Stimulated activated CD4-positive, alpha-beta T cell treated with anti-CD3 and anti-CD28 coated beads, Interleukin-1b, Interleukin-23, amount 100 ng/mL, for 48 hours (primary cell): Measurements from ENCODE around the gene NUTM1.
A peak's percentile ranks its signal among the peaks of the same experiment; 100 is the strongest.

Experiments used
- DNase-seq: peaks from one replicate; pipeline ENCODE4 v3.0.0-alpha.2; 2020

The NUTM1 gene, protein sequence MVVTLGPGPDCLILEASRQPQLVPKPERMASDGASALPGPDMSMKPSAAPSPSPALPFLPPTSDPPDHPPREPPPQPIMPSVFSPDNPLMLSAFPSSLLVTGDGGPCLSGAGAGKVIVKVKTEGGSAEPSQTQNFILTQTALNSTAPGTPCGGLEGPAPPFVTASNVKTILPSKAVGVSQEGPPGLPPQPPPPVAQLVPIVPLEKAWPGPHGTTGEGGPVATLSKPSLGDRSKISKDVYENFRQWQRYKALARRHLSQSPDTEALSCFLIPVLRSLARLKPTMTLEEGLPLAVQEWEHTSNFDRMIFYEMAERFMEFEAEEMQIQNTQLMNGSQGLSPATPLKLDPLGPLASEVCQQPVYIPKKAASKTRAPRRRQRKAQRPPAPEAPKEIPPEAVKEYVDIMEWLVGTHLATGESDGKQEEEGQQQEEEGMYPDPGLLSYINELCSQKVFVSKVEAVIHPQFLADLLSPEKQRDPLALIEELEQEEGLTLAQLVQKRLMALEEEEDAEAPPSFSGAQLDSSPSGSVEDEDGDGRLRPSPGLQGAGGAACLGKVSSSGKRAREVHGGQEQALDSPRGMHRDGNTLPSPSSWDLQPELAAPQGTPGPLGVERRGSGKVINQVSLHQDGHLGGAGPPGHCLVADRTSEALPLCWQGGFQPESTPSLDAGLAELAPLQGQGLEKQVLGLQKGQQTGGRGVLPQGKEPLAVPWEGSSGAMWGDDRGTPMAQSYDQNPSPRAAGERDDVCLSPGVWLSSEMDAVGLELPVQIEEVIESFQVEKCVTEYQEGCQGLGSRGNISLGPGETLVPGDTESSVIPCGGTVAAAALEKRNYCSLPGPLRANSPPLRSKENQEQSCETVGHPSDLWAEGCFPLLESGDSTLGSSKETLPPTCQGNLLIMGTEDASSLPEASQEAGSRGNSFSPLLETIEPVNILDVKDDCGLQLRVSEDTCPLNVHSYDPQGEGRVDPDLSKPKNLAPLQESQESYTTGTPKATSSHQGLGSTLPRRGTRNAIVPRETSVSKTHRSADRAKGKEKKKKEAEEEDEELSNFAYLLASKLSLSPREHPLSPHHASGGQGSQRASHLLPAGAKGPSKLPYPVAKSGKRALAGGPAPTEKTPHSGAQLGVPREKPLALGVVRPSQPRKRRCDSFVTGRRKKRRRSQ

GRCh38 chr15:34342737-34343575 lies at the start of gene NUTM1, which contains the start of gene NOP10:
Gene NUTM1 (plus strand): TSS chr15:34343315. CDS start chr15:34343697, 382 bp downstream.
Gene NOP10 (minus strand): TSS chr15:34343136. CDS start chr15:34343073, 63 bp downstream.
- peak; percentile 94 for DNase-seq

GRCh38 chr15:34297059-34297458 lies 46.1 kb upstream of the NUTM1 start:
- no peak for DNase-seq

DNA sequence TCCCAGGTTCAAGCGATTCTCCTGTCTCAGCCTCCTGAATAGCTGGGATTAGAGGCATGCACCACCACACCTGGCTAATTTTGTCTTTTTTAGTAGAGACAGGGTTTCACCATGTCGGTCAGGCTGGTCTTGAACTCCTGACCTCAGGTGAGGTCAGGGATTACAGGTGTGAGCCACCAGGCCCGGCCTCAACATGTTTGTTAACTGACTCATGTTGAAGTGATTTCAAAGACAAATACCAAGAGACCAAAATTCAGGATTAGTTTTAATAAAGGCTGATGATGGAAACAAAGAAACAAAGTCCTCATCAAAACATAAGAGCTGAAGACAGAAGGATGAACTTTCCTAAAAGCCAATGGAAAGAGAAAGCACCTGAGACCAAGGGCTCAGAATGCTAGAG lies 42.1 kb upstream of the NUTM1 start:
- DNase-seq = no peak

DNA sequence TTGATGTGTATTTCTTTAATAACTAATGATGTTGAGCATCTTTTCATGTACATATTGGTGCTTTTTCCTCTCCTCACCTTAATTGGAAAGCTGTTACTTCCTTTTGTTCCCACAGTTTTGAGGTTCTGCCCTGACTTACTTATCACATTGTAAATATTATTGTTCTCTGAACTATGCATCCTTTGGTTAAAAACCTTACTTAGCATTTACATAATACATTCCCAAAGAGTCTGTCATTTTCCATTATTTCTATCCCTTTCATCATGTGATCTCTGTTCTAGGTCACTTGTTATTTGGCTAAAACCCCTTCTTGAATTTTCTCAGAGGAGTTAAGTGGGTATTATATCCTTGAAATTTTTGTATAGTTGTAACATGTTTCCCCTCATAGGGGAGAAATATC lies 38.5 kb upstream of the NUTM1 start:
- no peak for DNase-seq

DNA sequence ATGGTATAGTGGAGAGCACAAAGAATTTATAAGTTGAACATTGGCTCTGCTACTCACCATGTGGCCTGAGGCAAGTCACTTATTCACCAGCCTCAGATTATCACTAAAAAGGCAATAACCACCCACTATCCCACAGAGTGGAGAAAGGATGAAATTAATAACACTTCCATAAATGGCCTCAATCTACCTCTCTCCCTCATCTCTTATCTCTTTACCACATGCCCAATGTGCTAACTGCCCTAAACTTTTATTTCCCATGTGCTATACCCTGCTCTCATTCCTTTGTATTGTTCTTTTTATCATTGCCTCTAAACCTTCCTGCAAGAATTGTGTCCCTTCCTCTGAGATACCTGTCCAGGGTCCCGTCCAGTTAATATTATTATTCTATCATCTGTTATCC lies 31.6 kb upstream of the NUTM1 start:
- DNase-seq = no peak

GRCh38 chr15:34314491-34315490 lies 28.3 kb upstream of the NUTM1 start:
- no peak for DNase-seq

GRCh38 chr15:34318277-34319079 lies 24.6 kb upstream of the NUTM1 start:
- DNase-seq = no peak

GRCh38 chr15:34323217-34323616 lies 19.9 kb upstream of the NUTM1 start:
- no peak for DNase-seq

DNA sequence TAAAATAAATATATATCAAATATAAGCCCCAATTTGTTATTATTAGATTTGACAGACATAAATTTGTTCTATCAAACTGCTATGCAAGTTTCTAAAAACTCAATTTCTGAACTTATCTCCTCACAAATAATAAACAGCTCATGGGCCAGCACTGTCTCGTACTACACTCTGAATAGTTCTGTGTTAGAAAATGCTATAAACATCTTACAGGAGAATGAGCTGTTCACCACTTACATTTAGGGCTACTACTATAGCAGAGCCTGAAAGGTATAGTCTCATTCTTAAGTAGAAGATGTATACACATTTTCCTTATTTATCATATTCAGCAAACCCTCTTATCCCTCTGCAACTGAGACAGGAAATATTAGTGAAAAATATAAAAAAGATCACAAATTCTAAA lies 18.2 kb upstream of the NUTM1 start:
- DNase-seq = no peak

GRCh38 chr15:34325368-34325767 lies 17.7 kb upstream of the NUTM1 start:
- no peak for DNase-seq

DNA sequence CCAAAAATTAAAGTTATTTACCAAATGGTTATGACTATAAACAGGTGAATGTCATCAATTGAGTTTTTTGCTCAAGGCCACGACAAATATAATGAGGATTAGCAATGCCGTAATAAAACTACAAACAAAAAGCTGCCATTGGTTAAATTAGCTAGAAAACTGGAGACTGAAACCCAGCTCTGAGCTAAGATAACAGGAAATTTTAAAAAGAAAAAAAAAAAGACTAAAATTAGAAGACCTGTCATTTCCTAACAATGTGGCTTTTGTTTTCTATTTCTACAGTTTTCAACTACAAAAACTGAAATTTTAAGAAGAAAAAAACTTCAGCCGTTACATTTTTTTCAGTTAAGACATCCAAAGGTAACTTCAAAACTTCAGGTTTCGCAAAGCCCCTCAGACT lies 15.2 kb upstream of the NUTM1 start:
- no peak for DNase-seq

GRCh38 chr15:34329006-34329405 lies 14.1 kb upstream of the NUTM1 start:
- no peak for DNase-seq

DNA sequence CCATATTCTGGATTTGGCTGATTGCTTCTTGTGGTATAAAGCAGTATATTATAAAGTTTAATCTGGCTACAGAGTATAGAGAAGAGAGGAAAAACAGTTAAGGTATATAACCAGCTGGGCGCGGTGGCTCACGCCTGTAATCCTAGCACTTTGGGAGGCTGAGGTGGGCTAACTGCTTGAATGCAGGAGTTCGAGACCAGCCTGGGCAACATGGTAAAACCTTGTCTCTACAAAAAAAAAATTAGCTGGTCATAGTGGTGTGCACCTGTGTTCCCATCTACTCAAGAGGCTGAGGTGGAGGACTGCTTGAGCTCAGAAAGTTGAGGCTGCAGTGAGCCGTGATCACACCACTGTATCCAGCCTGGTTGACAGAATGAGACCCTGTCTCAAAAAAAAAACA lies 12.8 kb upstream of the NUTM1 start:
- no peak for DNase-seq

DNA sequence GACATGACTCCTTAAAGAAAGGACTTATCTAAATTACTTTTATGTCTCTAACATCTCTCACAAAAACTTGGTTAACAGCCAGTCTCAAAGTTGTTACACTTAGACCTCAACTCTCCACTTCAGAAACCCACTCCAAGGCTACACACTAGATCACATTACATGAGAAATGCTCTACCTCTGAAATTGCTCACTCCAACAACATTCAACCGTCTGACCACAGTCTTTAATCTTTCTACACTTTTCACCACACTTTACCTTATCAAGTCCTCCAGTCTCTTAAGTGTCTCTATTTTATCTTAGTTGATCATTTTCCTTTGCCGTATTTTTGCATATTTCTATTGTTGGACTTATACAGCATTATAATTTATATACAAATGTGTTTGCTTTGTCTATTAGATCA lies 11.3 kb upstream of the NUTM1 start:
- no peak for DNase-seq

- no peak for DNase-seq
Observed at GRCh38 chr15:34332553-34333120, 10.5 kb upstream of the NUTM1 start.

DNA sequence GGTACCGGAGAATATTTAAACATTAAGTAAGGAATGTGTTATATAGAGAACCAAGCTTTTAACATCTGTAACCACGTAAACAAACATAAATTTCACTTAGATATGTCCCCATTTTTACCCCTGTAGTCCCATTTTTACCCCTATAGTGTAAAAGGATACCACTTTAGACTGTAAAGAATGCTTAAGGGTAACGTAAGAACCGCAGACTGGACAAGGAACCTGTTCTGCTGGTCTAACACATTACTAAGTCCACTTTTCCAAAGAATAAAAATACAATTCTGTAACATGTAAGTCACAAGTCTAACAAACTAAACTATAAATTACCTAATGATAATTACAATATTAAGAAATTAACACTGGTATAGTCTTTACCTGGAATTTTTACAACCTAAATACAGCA lies 8.4 kb upstream of the NUTM1 start:
- DNase-seq = no peak

GRCh38 chr15:34335176-34336032 lies 7.7 kb upstream of the NUTM1 start:
- DNase-seq = no peak

DNA sequence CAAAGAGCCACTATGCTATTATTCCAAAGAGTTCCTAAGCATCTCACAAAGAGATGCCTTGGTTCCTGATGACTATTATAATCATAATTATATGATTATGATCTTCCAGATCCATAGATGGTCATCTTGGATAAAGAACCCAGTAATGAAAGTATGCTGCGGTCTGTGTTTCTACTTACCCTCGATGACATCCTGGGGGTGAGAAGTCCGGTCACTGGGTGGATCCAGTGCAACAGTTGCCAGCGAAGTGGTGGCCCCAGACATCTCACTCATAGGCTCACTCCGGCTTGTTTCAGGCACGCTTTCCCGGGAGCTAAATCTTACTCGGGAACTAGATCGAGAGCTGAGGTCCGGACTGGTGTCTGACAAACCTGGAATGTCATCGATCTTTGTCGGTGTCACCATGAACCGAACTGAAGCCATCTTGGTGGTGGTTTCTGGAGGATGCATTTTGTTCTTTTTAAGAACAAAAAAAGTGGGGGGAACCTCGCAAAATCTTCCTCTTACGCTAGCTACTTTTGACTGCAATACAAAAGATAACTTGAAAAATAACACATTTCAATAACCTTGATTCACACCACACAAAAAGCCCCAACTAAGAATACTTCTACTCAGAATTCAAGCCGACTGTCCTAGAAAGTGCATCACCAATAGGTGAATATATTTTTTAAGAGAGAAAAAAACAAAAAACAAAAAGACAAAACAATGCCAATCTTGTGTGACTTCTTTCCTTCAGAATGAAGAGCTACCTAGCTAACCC lies 6.7 kb upstream of the NUTM1 start:
- DNase-seq = no peak
